Uterus (tissue), 2 donors: ENCODE results near the gene FXYD2.

Experiments
- CTCF ChIP-seq, 4 experiments: fragments of 200-600 bp in 2 of 4; fragments of 450-650 bp in 2 of 4; sonication (generic) in 2 of 4; IDR thresholded peaks; one replicate each; pipeline ENCODE4 v1.5.1; 2016 to 2019; ENCODE audit warnings: antibody characterized with exemption in 4 of 4, mild to moderate bottlenecking in 2 of 4, moderate library complexity in 1 of 4
- POLR2A ChIP-seq, 2 donors: fragments of 450-650 bp; IDR thresholded peaks; one replicate each; pipeline ENCODE4 v1.6.1; 2016; ENCODE audit warnings: antibody characterized with exemption in 2 of 2, mild to moderate bottlenecking in 1 of 2, moderate library complexity in 1 of 2

GRCh38 chr11:117771197-117771596 lies 53.3 kb downstream of the FXYD2 start:
- TF ChIP-seq CTCF (IDR thresholded peaks at IDR 0.05): no peak
- no peak for TF ChIP-seq POLR2A (IDR thresholded peaks at IDR 0.05)
